GM23248 (cell line): ENCODE results near the gene CDRT4. TPM values are rescaled to one million over a fixed set of nuclear protein-coding genes. Genes with fewer than 3 reads are reported as not detected.

Experiments used
- DNase-seq: peaks from one replicate; pipeline ENCODE4 v3.0.0-alpha.2; 2015
- H2AFZ ChIP-seq: fragments of 200-600 bp; sonication (generic); 2 replicates; pipeline ENCODE4 v1.6.1; 2016; ENCODE audit warnings: antibody characterized with exemption
- H3F3A ChIP-seq: fragments of 200-600 bp; sonication (generic); 2 replicates; pipeline ENCODE4 v1.6.1; 2016; ENCODE audit warnings: mild to moderate bottlenecking, antibody characterized with exemption, mixed run types; ENCODE audit not compliant: insufficient read depth
- H3K27ac ChIP-seq: fragments of 200-600 bp; sonication (generic); 2 replicates; pipeline ENCODE4 v1.5.1; 2016; ENCODE audit warnings: mild to moderate bottlenecking
- H3K27me3 ChIP-seq: fragments of 200-600 bp; sonication (generic); replicated peaks from 2 replicates; pipeline ENCODE4 v1.6.1; 2016; ENCODE audit warnings: mild to moderate bottlenecking; ENCODE audit not compliant: insufficient read depth
- H3K36me3 ChIP-seq: fragments of 200-600 bp; sonication (generic); 2 replicates; pipeline ENCODE4 v1.6.1; 2016; ENCODE audit warnings: low read depth, mild to moderate bottlenecking
- H3K4me1 ChIP-seq: fragments of 200-600 bp; sonication (generic); 2 replicates; pipeline ENCODE4 v1.6.1; 2016; ENCODE audit warnings: mild to moderate bottlenecking; ENCODE audit not compliant: insufficient read depth
- H3K4me2 ChIP-seq: fragments of 200-600 bp; sonication (generic); one replicate; pipeline ENCODE4 v1.6.1; 2016; ENCODE audit warnings: mild to moderate bottlenecking; ENCODE audit not compliant: unreplicated experiment
- H3K4me3 ChIP-seq: fragments of 200-600 bp; sonication (generic); 2 replicates; pipeline ENCODE4 v1.5.1; 2016; ENCODE audit warnings: mild to moderate bottlenecking
- H3K79me2 ChIP-seq: fragments of 200-600 bp; sonication (generic); 2 replicates; pipeline ENCODE4 v1.6.1; 2016; ENCODE audit warnings: mild to moderate bottlenecking; ENCODE audit not compliant: insufficient read depth
- H3K9ac ChIP-seq: fragments of 200-600 bp; sonication (generic); 2 replicates; pipeline ENCODE4 v1.6.1; 2016; ENCODE audit warnings: mild to moderate bottlenecking
- H3K9me2 ChIP-seq: fragments of 200-600 bp; sonication (generic); 2 replicates; pipeline ENCODE4 v1.6.1; 2016; ENCODE audit warnings: mixed run types, mild to moderate bottlenecking, moderate library complexity; ENCODE audit not compliant: insufficient read depth
- H3K9me3 ChIP-seq: fragments of 200-600 bp; sonication (generic); one replicate; pipeline ENCODE4 v1.6.1; 2017; ENCODE audit warnings: low read depth
- H4K20me1 ChIP-seq: fragments of 200-600 bp; sonication (generic); 2 replicates; pipeline ENCODE4 v1.6.0; 2016; ENCODE audit not compliant: insufficient read depth
- EZH2 ChIP-seq: fragments of 200-600 bp; sonication (generic); IDR thresholded peaks from 2 replicates; pipeline ENCODE4 v1.6.1; 2018; ENCODE audit warnings: antibody characterized with exemption, mild to moderate bottlenecking; ENCODE audit not compliant: insufficient read depth, poor library complexity, severe bottlenecking
- EZH2phosphoT487 ChIP-seq: fragments of 200-600 bp; sonication (generic); IDR thresholded peaks from 2 replicates; pipeline ENCODE4 v1.6.1; 2018; ENCODE audit warnings: antibody characterized with exemption, moderate library complexity, mild to moderate bottlenecking, low read depth; ENCODE audit not compliant: insufficient read depth
- WGBS, 2 experiments: methylation state at CpG; one replicate each; pipeline ENCODE4 v1.1.6; 2015 to 2017; ENCODE audit warnings: low lambda C conversion rate in 2 of 2, low coverage in 1 of 2; ENCODE audit errors: missing lambda C conversion rate in 2 of 2; 5-methylcytosine and 5-hydroxymethylcytosine counted together
- in situ Hi-C: fragments of 300-500 bp; cut with MboI; formaldehyde crosslinking; loops from 2 replicates; pipeline ENCODE4 v1.15.0; 2020
- polyA plus RNA-seq: library from polyadenylated mRNA; unstranded; fragments of >200 nt; fragmentation: Nextera tagmentation; extraction: Ambion mirVana; gene quantifications from 2 replicates; pipeline ENCODE4 v1.2.1, GENCODE V29; 2016
- total RNA-seq: library from RNA; depleted of rRNA; stranded (reverse); fragments of >200 nt; shearing (Covaris generic); gene quantifications from 2 replicates; pipeline ENCODE4 v1.2.3, GENCODE V29; 2014

CDRT4 gene
- total and polyA plus RNA-seq, 2 experiments from 2014 or later: 3.0 to 3.8 TPM

DNA sequence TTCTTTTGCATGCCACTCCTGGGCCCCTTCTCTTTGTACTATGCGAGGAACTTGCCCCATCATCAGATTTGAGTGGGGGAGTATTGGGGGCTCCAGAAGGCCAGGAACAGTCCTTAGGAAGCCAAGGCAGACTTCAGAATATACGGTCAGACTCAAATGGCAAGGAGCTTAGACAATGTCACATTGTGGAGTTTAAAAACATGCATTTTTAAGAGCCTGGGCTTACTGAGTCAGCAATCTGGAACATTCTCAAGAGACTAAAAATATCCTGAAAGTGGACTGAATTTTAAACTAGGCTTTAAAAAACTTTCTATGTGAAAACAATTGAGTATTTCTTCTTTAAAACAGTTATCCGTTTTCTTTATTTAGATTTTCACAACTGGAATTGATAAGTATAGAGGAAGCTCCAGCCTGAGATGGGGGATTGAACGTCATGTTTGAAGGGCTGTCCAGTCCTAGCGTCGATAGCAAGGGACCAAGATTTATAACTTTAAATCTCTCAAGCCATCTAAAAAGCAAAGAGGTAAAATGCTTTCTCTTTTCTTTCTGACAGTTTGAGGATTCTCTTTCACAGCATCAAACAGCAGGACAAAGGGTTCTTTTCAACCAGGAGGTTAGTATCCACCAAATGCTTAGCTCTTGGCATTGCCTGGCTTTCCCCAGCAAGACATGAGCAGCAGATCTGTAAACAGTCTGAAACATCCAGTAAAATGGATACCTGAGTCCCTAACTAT lies 45.8 kb upstream of the CDRT4 start:
- Histone ChIP-seq H3K4me1 (peaks cover 38% of the 10 kb centered on the region), H3F3A (peaks cover 23% of the 10 kb centered on the region), H3K4me2 (peak overlapping the region; percentile 61), H4K20me1 (no peaks in the 10 kb centered on the region), H2AFZ (peak overlapping the region; percentile 55), H3K4me3 (peak overlapping the region; percentile 43), H3K27ac (peak overlapping the region; percentile 58), H3K9me2 (no peaks in the 10 kb centered on the region), H3K79me2 (no peaks in the 10 kb centered on the region), H3K9me3 (no peaks in the 10 kb centered on the region), H3K36me3 (peaks cover 9% of the 10 kb centered on the region; the same call in 1 of the 2 replicates), H3K9ac (peak overlapping the region; percentile 42), H3K27me3 (no peaks in the 10 kb centered on the region)
- DNase-seq: peak; percentile 70
- WGBS, 2 experiments: 20 to 23% methylated on average over 6 of the region's 6 CpGs
- in situ Hi-C loops: loop anchor here (25.0 kb wide), 1 partner anchor 576 kb away; no protein-coding TSS in a partner anchor
- TF ChIP-seq EZH2phosphoT487 (no peak), EZH2 (no peak)

DNA sequence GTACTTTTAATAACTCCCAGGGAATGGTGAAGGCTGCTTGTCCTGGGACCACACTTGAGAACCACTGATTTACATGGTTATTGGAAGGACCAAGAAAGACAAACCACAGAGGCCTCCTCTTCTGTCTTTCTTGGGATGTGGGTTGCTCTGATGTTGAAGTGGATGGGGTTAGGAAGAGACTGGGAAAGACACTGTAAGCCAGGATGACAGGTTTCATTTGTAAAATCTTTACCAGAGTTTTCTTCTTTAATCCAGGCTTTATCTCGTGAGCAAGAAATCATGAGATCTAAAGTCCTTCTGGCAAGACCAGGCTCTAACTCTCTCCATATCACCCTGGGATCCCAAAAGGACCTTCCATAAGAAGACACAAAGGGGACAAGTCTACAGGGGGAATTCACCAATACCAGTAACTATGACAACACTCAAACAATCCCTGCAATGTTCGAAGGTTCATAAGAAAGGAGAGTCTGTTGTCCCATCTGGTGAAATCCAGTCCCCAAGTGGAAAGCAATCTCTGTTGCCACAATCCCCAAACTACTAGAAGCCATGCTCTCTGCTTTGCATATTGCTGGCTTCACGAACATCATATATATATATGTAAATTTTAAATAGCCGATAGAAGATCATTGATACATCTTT lies 44.8 kb upstream of the CDRT4 start:
- Histone ChIP-seq H3K4me2 (peak overlapping the region; percentile 61), H3K4me3 (no peak overlapping the region), H2AFZ (no peak overlapping the region), H3F3A (peaks cover 23% of the 10 kb centered on the region), H3K27ac (no peak overlapping the region; the same call in 1 of the 2 replicates), H3K4me1 (peaks cover 38% of the 10 kb centered on the region), H3K9ac (no peak overlapping the region), H3K36me3 (peaks cover 9% of the 10 kb centered on the region; the same call in 1 of the 2 replicates), H3K9me3 (no peaks in the 10 kb centered on the region), H3K79me2 (no peaks in the 10 kb centered on the region), H3K9me2 (no peaks in the 10 kb centered on the region), H3K27me3 (no peaks in the 10 kb centered on the region), H4K20me1 (no peaks in the 10 kb centered on the region)
- WGBS, 2 experiments: 87 to 88% methylated on average over 4 of the region's 4 CpGs
- in situ Hi-C loops: loop anchor here (25.0 kb wide), 1 partner anchor 575 kb away; no protein-coding TSS in a partner anchor
- no peak for TF ChIP-seq EZH2
- TF ChIP-seq EZH2phosphoT487: no peak
- DNase-seq: no peak

DNA sequence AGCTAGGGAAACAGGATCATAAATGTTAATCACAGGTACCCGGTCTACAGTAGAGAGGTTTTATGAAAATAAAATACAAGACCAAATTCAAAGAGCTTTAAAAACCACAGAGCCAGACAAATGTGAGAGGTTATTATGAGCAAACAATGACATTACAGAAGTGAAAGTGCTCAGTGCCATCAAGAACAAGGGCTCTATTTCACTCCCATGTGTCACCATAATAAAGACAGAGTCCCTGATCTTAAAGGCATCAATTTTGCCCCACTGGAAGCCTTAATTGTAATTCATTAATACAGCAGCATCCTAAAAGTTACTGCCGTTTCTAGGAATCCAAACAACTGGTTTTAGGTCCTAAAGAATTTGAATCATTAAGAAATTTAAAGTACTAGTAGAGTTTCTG lies 43.7 kb upstream of the CDRT4 start:
- TF ChIP-seq EZH2phosphoT487: no peak
- no peak for TF ChIP-seq EZH2
- no peak overlapping the region for H3K4me2 ChIP-seq
- H3K9ac ChIP-seq: no peak overlapping the region
- H3K9me3 ChIP-seq: no peaks in the 10 kb centered on the region
- no peaks in the 10 kb centered on the region for H3K27me3 ChIP-seq
- peaks cover 38% of the 10 kb centered on the region for H3K4me1 ChIP-seq
- WGBS, 2 experiments: 71 to 78% methylated on average over 2 of the region's 2 CpGs
- no peak overlapping the region for H2AFZ ChIP-seq
- no peak overlapping the region for H3K27ac ChIP-seq
- H3K4me3 ChIP-seq: no peak overlapping the region
- H4K20me1 ChIP-seq: no peaks in the 10 kb centered on the region
- no peaks in the 10 kb centered on the region for H3K79me2 ChIP-seq
- in situ Hi-C loops: loop anchor here (25.0 kb wide), 1 partner anchor 574 kb away; no protein-coding TSS in a partner anchor
- peaks cover 15% of the 10 kb centered on the region for H3F3A ChIP-seq
- no peak for DNase-seq
- no peaks in the 10 kb centered on the region for H3K9me2 ChIP-seq
- H3K36me3 ChIP-seq: 0 out of 2 replicates have a peak, but pooled peaks cover 5% of the 10 kb centered on the region

DNA sequence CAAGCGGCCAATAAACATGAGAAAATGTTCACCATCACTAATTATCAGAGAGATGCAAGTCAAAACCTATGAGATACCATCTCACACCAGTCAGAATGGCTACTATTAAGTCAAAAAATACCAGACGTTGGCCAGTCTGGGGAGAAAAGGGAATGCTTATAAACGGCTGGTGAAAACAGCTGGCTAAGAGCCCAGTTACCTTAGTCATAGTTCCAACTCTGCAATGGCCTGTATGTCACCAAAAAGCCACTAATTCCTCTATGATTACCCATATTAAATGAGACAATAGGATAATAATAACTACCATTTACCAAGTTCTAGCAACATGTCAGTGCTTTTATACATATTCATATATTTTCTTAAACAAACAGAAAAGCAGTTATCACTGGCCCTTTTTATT lies 42.9 kb upstream of the CDRT4 start:
- H3K27me3 ChIP-seq: no peaks in the 10 kb centered on the region
- no peak overlapping the region for H3K4me3 ChIP-seq
- 12% methylated on average over 3 of the region's 3 CpGs for WGBS, 2 experiments
- H3K4me2 ChIP-seq: peak overlapping the region; percentile 3
- no peak overlapping the region for H3K9ac ChIP-seq
- in situ Hi-C loops: loop anchor here (25.0 kb wide), 1 partner anchor 573 kb away; no protein-coding TSS in a partner anchor
- peak overlapping the region; percentile 21; the same call in 1 of the 2 replicates for H3K27ac ChIP-seq
- H3K36me3 ChIP-seq: no peaks in the 10 kb centered on the region
- no peaks in the 10 kb centered on the region for H3K9me2 ChIP-seq
- H4K20me1 ChIP-seq: no peaks in the 10 kb centered on the region
- no peak overlapping the region for H2AFZ ChIP-seq
- no peaks in the 10 kb centered on the region for H3K79me2 ChIP-seq
- H3F3A ChIP-seq: peaks cover 15% of the 10 kb centered on the region
- peak; percentile 88 for DNase-seq
- TF ChIP-seq EZH2phosphoT487 (no peak), EZH2 (no peak)
- H3K4me1 ChIP-seq: peaks cover 38% of the 10 kb centered on the region
- H3K9me3 ChIP-seq: no peaks in the 10 kb centered on the region
